NAMALWA (cell line): Measurements from ENCODE around the gene MPEG1.

Source experiments
- DNase-seq: peaks from one replicate; pipeline ENCODE4 v3.0.0-alpha.2; 2015; ENCODE audit warnings: low spot score

Gene MPEG1

GRCh38 chr11:59188954-59189353 lies 23.8 kb downstream of the MPEG1 start:
- no peak for DNase-seq

GRCh38 chr11:59187587-59187986 lies 25.1 kb downstream of the MPEG1 start:
- no peak for DNase-seq

GRCh38 chr11:59187035-59187434 lies 25.7 kb downstream of the MPEG1 start:
- no peak for DNase-seq

DNA sequence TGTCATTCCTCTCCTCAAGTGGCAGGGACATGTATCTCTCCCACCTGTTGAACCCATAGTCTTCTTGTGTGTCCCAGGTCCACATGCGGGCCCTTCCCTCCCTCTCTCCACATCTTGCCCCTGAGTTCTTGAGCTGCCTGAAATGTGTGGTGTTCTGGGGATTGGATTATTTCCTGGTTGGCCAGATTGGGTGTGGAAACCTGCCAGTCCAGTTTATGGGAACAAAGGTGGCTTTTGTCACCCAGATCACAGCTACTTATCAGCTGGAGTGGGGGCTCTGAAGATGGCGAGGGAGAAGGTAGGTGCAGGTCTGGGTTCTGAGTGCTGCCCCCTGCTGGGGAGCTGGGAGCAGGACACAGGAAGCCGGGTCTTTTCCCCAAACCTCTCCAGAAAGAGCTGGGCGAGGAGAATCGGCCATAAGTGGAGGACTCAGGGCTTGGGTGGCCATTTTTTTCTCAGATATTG lies 26.6 kb downstream of the MPEG1 start:
- DNase-seq, result peak; percentile 62

- DNase-seq, result no peak
Observed at GRCh38 chr11:59185386-59185945, 27.3 kb downstream of the MPEG1 start.

- no peak for DNase-seq
Observed at GRCh38 chr11:59184691-59185339, 27.9 kb downstream of the MPEG1 start.

DNA sequence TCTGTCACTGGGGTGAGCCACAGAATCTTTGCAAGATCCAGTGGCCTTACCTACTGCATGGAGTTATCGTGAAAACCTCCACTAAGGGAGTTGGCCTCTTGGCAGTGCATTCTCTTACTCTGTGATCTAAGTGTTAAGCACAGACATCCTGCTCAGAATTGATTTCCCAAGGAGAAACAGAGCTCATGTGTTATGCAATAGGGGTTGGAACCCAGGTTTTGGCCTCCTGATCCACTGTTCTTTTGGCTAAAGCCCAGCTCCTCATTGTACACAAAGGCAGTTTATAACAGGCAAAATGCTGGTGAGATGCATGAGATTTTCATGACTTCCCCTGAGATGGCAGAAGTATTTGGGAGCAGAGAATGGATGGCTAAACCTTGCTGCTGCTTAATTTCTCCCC lies 29.0 kb downstream of the MPEG1 start:
- DNase-seq, result no peak

DNA sequence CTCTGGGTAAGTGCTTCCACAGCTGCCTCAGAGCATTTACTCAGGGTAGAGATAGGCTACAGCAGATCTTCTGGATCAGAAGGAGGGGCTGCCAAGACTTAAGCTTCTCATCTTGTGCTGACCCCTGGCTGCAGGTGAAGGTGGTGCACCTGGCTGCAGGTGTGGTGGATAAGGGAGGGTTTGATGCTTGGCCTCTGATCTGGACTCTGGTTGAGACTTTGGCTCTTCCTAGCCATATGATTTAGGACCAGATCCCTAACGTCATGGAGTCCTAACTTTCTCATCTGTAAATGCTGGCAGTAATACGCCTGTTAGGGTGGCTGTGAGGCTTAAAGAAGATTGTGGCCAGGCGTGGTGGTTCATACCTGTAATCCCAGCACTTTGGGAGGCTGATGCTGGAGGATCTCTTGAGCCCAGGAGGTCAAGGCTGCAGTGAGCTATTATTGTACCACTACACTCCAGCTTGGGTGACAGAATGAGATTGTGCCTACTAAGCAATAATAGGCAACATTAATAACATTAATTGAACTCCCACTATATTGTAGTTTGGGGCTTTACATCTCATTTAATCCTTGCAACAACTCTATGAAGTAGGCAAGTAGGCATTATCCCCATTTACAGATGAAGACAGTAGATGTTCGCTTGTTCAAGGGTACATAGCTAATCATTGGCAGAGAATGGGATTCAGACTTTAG lies 30.1 kb downstream of the MPEG1 start:
- DNase-seq, result no peak

- DNase-seq, result no peak
Observed at GRCh38 chr11:59181746-59182456, 30.8 kb downstream of the MPEG1 start.

GRCh38 chr11:59180907-59181306 lies 31.8 kb downstream of the MPEG1 start:
- DNase-seq, result no peak

DNA sequence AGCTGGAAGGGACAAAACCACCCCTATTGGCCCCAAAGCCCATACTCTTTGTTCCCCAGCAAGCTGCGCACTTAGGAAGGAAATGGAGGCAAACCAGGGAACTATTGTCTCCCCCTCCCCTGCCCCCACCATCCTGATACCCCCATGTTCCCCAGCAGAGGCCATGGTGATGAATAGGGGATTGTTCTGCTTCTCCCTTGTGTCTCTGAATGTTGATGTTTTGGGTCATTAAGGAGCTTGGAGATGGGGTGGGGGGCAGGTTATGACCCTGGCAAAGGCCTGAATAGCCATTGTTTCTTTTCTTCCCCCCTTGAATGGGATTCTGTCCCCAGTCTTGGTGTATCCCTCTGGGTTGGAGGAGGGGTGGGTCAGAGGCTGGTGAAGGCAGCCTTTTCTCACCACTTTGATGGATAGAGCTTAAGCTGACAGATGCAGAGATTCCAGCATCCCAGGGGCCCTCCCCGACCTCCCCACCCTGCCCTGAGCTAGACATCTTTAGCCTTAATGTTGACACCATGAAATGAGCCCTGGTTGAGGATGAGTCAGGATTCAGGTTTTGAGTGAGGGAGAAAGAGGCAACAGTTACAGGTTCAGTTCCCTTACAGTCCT lies 32.5 kb downstream of the MPEG1 start:
- no peak for DNase-seq

DNA sequence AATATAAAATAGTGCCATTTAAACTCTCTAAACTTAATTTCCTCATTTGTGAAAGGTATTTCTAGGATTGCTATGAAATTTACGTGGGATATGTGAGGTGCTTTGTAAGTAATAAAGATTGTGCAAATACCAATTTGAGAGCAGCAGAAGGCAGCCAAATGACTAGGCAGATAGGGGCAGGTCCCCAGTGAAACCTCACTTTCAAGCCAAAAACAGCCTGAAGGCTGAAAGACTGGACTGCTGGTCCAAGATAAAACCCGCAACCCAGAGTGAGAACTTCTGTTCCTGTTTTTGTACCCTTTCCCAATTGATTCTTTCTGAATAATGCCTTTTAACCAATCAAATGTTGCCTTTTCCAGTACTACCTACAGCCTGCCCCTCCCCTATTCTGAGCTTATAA lies 33.6 kb downstream of the MPEG1 start:
- DNase-seq, result no peak

- no peak for DNase-seq
Observed at GRCh38 chr11:59178402-59178801, 34.3 kb downstream of the MPEG1 start.

DNA sequence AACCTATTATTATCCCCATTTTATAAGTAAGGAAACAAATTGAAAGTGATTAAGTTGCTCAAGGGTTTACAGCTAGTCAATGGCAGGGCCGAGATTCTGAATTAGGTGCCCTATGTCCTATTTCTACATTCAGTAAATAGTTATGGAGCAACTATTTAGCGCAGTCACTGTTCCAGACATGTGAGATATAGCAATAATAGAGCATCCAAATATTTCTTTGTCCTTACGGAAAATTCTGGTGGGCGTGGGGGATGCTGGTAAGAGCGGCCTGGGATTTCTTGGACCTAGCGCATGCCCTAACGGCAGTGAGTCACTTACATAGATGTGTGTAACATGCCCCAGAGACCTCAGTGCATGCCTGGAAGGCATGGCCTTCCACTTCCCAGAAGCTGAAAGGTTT lies 36.4 kb downstream of the MPEG1 start:
- DNase-seq, result no peak

DNA sequence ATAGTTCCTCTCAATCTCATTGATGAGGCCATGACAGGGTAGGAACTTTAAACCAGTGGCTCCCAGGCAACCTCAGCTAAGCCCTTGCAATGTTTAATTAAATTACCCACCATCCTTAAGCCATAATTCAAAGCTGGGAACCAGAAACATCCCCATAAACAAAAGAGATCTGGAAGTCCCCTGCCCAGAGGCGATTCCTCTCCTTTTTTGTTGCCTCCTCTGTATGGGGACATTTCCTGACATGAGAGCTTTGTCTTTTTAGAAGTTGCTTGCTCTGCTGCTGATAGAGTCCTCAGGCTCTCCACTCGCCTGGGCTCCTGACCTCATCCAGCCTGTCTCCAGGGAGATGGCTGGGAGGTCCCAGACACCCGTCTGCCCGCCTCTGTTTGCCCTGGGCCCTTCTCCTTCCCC lies 37.6 kb downstream of the MPEG1 start:
- DNase-seq, result no peak

- DNase-seq, result no peak
Observed at GRCh38 chr11:59174664-59175033, 38.1 kb downstream of the MPEG1 start.

DNA sequence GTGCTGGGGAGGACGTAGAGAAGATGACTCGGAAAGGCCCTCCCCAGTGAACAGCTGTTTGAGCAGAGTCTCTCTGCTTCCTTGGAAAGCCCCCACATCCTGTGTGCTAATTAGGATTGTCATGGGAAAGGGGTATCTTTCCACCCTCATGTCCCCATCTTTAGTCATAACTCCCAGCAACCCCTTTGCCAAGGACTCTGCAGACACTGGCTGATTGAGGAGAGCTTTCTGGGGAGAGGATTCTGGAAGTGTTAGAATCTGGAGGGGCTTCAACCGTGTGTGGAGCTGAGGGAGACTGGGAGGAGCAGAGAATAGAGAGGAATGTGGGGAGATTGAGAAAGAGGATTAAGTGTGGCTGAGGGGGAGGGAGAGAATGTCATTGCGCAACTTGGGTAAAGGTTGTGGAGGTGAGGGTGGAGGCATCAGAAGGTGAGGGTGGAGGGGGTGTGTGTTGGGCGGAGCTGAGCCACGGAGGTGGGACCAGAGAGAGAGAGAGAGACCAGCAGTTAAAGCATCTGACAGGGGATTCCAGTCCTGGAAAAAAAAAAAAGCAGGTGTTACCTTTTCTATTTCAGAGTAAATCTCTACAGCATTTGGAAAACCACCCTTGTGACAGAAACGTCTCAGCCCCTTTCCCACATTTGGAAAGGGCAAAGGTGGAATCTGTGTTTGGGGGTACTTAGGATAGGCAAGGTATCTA lies 38.6 kb downstream of the MPEG1 start:
- no peak for DNase-seq

DNA sequence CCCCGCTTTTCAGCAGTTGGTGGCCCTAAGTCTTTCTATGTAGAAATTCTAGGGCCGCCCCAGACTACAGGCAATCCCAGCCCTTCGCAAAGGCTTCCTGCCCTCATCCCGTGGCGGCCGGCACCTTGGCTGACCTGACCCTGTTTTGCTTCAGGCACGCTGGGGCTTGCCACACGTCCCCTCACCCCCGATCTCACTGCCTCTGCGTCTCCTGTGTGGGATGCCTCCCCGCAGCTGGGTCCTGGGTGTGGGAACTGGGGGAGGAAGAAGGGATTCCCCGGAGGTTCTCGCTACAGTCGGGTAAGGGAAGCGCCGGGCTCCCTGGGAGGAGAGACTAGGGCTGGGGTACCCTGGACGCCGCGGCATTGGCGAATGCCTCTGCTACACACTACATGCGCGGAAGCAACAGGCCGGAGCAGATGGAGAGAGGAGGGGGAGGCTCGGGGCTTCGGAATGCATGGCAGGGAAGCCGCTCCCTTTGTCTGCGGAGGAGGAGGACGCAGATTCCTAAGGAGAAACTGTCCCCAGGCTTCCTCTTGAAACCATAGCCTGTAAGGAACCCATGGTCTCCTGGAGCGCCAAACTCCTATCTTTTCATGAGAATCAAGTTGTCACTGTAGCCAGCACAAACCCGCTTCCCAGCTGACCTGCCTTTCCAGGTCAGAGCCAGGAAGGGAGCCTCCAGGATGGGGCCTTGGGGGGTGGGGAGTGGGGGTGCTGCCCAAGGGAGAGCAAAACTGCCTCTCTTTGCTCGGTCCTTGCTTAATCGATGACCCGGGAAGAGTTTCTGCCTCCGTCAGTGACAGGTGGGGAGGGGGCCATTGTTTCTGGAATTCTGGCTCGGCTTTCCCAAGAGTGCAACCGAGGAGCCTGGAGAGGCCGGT lies 39.4 kb downstream of the MPEG1 start:
- no peak for DNase-seq

DNA sequence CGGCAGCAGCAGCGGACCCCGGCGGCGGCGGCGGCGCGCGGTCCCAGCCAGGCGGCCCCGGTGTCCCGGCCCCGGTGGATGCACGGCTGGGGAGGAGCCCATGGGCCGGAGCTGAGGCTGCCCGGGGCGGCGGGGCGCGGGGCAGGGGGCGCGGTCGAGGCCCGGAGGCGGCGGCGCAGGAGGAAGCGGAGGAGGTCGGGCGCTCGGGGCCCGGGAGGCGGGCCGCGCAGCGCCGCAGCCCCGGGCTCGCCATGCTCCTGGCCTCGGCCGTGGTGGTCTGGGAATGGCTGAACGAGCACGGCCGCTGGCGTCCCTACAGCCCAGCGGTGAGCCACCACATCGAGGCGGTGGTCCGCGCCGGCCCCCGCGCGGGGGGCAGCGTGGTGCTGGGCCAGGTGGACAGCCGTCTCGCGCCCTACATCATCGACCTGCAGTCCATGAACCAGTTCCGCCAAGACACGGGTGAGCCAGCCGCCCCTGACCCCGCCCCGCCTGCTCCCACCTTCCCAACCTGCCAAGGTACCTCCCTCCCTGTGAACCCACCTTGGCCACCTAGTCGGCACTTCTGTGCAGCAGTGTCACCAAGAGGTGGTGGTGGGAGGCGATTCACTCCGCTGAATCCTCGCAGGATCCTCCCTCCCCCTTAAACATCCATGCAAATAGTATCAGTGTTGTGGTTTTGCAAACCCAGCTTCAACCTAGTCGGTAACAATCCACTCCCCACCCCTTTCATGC lies 40.2 kb downstream of the MPEG1 start:
- peak; percentile 69 for DNase-seq
